Measurements from ENCODE around the gene CDK1. TPM values are rescaled to one million over a fixed set of nuclear protein-coding genes. Genes with fewer than 3 reads are reported as not detected.
A peak's percentile ranks its signal among the peaks of the same experiment; 100 is the strongest.
"Not testable (repeated sequence)": the region's sequence is repeated elsewhere in the genome, so short reads cannot be mapped to it uniquely, and the experiment has no call there.

The CDK1 gene
- polyA plus RNA-seq, 3 donors: 67.1 to 72.3 (median 68.1) TPM

DNA sequence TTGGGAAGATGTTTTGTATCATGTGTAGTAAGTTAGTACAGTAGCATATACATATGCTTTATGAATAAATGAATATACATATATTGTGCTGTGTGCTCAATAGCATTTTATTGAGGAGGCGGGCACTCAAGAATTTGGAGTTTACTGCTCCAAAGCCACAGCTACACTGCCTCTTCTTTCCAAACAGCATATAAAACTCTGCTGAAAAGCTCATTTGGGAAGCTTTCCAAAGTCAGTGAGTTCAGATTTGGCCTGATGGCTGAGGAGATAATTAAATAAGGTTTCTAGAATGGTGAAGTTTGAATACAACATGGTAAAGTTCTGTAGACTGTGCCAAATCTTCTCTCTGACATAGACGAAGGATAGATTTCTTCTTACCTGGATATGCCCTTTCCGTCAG lies 29.8 kb downstream of the CDK1 start:
- DNase-seq: no peak

DNA sequence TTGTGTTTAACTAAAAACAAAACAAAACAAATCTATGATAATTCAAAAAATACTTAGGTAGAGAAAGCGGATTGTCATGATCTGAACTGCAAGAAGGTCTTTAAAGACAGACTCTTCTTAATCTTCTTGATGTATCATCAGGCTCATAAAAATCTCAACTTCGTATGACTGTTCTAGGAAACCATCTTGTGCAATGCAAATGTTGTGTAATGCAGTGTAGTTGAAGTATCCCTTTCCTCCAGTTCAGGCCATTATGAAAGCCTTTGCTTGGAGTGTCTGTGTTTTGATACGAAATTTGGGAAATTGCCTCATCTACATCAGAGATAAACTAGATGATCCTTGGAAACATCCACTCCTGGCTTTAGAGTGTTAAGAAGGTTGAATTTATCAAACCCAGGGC lies 30.9 kb downstream of the CDK1 start:
- no peak for DNase-seq

GRCh38 chr10:60810437-60811182 lies 32.3 kb downstream of the CDK1 start:
- DNase-seq: no peak

DNA sequence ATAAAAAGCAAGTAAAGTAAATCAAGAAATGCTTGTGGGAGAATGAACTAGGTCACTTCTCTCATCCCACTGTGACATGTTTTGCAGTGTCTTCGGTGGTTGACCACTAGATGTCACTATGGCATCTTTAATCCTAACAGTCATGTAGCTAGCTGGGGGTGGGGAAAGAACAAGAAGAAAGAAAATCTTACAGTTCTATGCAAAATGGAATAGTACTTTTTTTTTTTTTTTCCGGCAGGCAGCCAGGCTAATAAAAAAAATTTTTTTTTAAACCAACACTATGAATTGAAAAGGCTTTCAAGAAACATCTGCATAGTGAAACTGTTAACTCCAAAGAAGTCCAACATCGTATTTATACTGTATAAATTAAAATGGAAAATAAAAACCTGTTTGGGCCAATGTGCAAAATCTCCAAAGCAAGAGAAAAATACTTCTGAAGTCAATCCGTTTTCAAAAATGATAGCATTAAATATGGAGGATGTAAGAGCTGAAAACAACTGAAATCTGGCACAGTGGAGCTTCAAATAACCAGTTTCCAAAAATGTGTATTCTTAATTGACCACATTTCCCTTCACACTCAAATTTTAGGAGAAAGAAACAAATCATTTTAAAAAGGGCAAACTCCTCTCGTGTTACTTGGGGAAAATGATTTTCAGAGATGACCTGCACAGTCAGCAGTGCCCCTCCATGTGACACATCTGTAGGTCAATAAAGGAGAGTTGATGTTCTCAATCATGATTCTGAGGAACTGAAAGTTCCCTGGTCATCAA lies 38.5 kb downstream of the CDK1 start:
- peak; percentile 90 for DNase-seq

GRCh38 chr10:60817398-60817805 lies 39.1 kb downstream of the CDK1 start:
- DNase-seq: no peak

GRCh38 chr10:60818134-60818770 lies 40.0 kb downstream of the CDK1 start:
- peak; percentile 57 for DNase-seq

- DNase-seq: no peak
Measured at GRCh38 chr10:60819271-60819670, 41.0 kb downstream of the CDK1 start.

GRCh38 chr10:60820093-60820754 lies 41.9 kb downstream of the CDK1 start:
- DNase-seq: peak; percentile 58

DNA sequence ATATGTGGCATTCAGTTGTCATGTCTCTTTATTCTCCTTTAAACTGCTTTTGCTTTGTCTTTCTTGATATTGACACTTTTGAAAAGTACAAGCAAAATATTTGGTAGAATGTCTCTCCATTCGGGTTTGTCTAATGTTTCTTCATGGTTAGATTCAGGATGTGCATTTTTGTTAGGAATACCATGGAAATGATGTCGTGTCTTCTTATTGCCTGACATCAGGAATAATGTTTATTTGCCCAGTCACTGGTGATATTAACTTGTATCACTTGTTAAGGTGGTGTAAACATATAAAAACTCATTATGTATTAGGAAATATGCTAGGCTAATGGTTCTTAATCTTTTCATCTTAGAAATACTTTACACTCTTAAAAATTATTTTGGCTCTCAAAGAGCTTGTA lies 43.4 kb downstream of the CDK1 start:
- DNase-seq: no peak

DNA sequence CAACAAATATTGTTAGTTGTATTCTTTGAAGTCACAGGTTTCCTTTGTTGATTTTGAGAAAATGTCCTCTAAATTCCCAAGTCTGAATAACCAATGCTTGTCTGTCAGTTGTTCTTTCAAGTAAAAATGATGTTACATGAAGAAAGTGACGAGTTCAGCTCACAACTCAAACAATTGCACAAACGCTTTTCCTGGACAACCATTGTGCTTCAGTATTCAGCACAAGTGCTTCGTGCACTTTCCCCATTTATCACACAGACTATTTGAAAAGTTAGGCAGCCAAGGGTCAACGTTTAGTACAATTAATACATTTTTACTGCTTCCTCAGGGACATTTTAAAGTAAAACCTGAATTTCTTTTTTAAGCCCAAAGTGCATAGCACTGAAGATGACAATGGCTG lies 44.5 kb downstream of the CDK1 start:
- DNase-seq: no peak

DNA sequence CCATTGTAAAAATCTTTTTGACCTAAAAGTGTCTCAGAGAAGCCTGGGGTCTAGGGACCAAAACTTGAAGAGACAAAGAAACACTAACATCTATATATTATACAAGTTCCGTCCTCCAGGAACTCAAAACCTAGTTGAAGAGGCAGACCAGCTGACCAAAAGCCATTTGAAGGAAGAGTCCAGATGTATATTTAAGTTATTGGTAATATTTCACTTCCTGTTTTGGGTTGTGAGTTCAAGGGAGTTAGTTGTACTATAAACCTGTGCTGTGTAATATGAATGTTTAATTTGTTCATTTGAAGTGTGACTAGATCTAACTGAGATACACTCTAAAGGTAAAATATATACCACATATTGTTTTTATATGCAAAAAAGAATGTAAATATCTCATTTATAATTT lies 45.0 kb downstream of the CDK1 start:
- DNase-seq: no peak

DNA sequence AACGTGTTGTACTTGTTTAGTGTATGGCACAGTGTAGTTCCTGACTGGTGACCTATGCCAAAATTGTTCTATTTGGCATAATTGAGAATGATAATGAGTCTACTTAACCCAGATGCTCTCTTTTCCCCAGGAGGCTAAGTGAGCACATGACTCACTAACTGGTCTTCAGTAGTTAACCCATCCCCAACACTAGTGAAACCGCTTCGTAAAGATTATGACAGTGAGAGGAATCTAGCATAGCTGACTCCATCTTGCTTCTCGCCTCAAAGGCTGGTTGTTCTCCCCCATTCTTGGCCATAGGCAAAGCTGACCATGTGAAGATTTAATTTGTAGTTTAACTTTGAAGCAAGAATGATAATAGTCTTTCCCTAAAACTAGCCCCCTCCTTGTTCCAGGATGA lies 47.2 kb downstream of the CDK1 start:
- DNase-seq: no peak

GRCh38 chr10:60827791-60828488 lies 49.7 kb downstream of the CDK1 start:
- no peak for DNase-seq

DNA sequence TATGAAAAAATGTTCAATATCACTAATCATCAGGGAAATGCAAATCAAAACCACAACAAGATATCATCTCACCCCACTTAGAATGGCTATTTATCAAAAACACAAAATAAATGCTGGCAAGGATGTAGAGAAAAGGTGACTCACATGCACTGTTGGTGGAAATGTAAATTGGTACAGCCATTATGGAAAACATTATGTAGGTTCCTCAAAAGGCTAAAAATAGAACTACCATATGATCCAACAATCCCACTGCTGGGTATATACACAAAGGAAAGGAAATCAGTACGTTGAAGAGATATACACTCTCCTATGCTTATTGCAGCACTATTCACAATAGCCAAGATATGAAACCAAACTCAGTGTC lies 50.2 kb downstream of the CDK1 start:
- no peak for DNase-seq

GRCh38 chr10:60832136-60832535 lies 53.9 kb downstream of the CDK1 start:
- not testable (repeated sequence) for DNase-seq

DNA sequence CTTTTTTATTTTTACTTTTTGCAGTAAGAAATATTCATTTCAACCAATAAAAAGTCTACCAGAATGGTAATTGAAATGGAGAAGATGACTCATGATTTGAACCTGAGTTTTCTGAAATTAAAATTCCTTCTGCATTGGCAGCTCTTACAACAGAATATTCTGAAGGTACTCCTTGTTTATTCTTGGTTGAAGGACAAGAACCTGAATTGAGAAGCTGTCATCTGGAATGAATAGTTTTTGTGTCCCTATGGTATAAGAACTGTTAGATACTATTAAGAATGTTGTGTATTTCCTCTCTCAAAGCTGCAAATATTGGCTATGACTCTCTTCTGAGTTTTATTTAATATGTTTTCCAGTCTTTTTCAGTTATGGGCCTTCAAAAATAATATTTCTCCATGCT lies 56.1 kb downstream of the CDK1 start:
- DNase-seq: no peak

- no peak for DNase-seq
Measured at GRCh38 chr10:60835049-60835448, 56.8 kb downstream of the CDK1 start.

DNA sequence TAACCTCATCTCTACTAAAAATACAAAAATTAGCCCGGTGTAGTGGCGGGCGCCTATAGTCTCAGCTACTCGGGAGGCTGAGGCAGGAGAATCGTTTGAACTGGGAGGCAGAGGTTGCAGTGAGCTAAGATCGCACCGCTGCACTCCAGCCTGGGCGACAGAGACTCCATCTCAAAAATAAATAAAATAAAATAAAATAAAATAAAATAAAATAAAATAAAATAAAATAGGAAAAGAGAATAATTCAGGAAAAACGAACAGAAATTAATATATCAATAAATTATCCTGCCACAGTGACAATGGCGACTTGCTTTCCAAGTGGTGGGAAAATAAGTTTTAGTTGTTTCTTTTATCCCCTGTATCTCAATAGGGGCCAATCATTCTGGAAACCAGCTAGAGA lies 62.9 kb downstream of the CDK1 start:
- not testable (repeated sequence) for DNase-seq

- no peak for DNase-seq
Measured at GRCh38 chr10:60842694-60843093, 64.4 kb downstream of the CDK1 start.
